Gastroesophageal sphincter (tissue), 3 donors: ENCODE results near the gene CTNNA1.

ENCODE experiments used
- EP300 ChIP-seq: sonication (generic); formaldehyde crosslinking; IDR thresholded peaks from one replicate; pipeline ENCODE4 v1.6.1; 2017; ENCODE audit warnings: antibody characterized with exemption, mild to moderate bottlenecking
- POLR2A ChIP-seq, 2 donors: fragments of 450-650 bp; IDR thresholded peaks; one replicate each; pipeline ENCODE4 v1.6.1; 2017; ENCODE audit warnings: antibody characterized with exemption in 2 of 2, mild to moderate bottlenecking in 2 of 2, moderate library complexity in 1 of 2
- POLR2AphosphoS5 ChIP-seq: sonication (generic); formaldehyde crosslinking; IDR thresholded peaks from one replicate; pipeline ENCODE4 v1.6.1; 2017; ENCODE audit warnings: antibody characterized with exemption
- TF ChIP-seq, protein P1 (sequence below), 4 experiments: fragments of 200-600 bp in 2 of 4; fragments of 450-650 bp in 2 of 4; sonication (generic) in 1 of 4; IDR thresholded peaks; one replicate each; pipeline ENCODE4 v1.5.1; 2017 to 2019; ENCODE audit warnings: antibody characterized with exemption in 4 of 4, mild to moderate bottlenecking in 2 of 4, moderate library complexity in 2 of 4

DNA sequence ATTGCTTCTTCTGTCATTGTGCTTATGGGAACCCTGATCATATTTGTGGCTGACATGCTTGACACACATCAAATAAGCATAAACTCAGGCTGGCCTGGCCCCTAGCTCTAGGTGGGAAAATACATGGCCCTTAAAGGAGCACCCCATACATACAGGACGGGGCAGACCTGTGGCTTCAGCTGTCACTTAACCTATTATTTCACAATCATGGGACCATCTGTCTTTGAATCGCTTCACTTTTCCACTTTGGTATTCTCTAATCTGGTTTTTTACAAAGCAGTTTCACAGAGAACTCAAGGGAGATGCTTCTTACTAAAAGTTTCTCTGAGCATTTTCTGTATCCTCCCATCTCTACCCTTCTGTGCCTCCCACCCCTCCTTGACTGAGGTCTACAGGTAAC lies 156.5 kb downstream of the CTNNA1 start:
- TF ChIP-seq, protein P1, sequence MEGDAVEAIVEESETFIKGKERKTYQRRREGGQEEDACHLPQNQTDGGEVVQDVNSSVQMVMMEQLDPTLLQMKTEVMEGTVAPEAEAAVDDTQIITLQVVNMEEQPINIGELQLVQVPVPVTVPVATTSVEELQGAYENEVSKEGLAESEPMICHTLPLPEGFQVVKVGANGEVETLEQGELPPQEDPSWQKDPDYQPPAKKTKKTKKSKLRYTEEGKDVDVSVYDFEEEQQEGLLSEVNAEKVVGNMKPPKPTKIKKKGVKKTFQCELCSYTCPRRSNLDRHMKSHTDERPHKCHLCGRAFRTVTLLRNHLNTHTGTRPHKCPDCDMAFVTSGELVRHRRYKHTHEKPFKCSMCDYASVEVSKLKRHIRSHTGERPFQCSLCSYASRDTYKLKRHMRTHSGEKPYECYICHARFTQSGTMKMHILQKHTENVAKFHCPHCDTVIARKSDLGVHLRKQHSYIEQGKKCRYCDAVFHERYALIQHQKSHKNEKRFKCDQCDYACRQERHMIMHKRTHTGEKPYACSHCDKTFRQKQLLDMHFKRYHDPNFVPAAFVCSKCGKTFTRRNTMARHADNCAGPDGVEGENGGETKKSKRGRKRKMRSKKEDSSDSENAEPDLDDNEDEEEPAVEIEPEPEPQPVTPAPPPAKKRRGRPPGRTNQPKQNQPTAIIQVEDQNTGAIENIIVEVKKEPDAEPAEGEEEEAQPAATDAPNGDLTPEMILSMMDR (IDR thresholded peaks at IDR 0.05), result no peak
- no peak for TF ChIP-seq POLR2AphosphoS5
- no peak for TF ChIP-seq POLR2A (IDR thresholded peaks at IDR 0.05)
- TF ChIP-seq EP300, result no peak
